Stimulated activated naive B cell treated with anti-CD40 and anti-IgM and Interleukin-4, amounts not matched to agents 10 μg/mL and 1 μg/mL and 100 μg/mL, for 72 hours (primary cell): ENCODE results near the gene MEGF11.
A peak's percentile ranks its signal among the peaks of the same experiment; 100 is the strongest.
"Not testable (repeated sequence)": the region's sequence is repeated elsewhere in the genome, so short reads cannot be mapped to it uniquely, and the experiment has no call there.

Experiments
- ATAC-seq, 2 donors: fragments of 150-1000 bp; cut with Tn5 transposase; replicated peaks; 2 replicates each; pipeline ENCODE4 v1.10.0; 2021; ENCODE audit warnings: moderate library complexity in 1 of 2
- DNase-seq: peaks from one replicate; pipeline ENCODE4 v3.0.0; 2021
- H3K27ac Mint-ChIP-seq: one replicate; pipeline ENCODE4 v1.8.0; 2022; ENCODE audit warnings: mild to moderate bottlenecking, mixed read lengths
- H3K27me3 Mint-ChIP-seq, 2 donors: one replicate each; pipeline ENCODE4 v1.8.0; 2022; ENCODE audit warnings: mixed read lengths in 2 of 2
- H3K36me3 Mint-ChIP-seq, 2 donors: one replicate each; pipeline ENCODE4 v1.8.0; 2022; ENCODE audit warnings: mixed read lengths in 2 of 2, mild to moderate bottlenecking in 1 of 2
- H3K4me1 Mint-ChIP-seq, 2 donors: one replicate each; pipeline ENCODE4 v1.8.0; 2022; ENCODE audit warnings: mixed read lengths in 2 of 2, mild to moderate bottlenecking in 1 of 2
- H3K4me3 Mint-ChIP-seq, 2 donors: one replicate each; pipeline ENCODE4 v1.8.0; 2022; ENCODE audit warnings: mild to moderate bottlenecking in 2 of 2, mixed read lengths in 2 of 2, moderate library complexity in 1 of 2
- H3K9me3 Mint-ChIP-seq, 2 donors: one replicate each; pipeline ENCODE4 v1.8.0; 2022; ENCODE audit warnings: mixed read lengths in 2 of 2, mild to moderate bottlenecking in 1 of 2

The MEGF11 gene

DNA sequence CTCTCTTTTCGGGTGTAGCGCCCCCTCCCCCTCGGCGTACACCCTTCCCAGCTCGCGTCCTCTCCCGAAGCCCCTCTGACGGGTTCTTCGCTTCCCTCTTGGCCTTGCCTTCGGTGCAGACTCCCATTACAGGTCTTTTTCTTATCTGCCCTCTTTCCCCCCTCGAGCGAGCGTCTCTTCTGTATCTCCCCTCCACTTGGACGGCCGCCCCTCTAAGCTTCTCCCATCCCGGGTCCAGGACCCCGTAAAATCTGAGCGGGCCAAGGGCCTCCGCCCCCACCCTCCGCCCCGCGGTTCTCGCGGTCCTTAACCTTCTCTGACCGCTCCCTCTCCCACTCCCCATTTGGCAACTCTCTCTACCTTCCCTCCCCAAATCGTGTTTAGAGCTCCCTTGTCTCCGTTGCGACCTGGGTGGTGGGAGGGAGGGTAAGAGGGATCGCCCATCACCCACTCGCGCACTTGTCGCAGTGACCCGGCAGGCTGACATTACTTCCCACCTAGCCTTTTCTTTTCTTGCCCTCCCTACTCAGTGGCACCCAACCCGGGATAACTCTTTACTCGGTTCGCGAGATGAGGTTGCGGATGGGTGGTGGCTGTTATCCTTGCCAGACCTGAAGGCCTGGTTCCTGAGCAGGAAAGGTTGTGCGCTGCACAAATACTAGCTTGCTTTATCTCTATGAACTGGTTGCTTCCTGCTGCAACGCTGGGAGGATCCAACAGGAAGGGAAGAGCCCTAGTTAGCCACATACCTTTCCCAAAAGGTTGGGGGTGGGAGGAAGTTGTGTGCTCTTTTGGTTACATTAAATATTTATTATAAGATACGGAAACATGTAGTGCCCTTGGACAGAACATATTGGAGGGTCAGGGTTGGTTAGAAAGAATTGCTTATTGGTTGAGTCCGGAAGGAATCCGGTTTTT lies 383.3 kb downstream of the MEGF11 start:
- DNase-seq = peak; percentile 6
- Mint-ChIP-seq H3K4me1 (peaks cover 19 to 41% of the 10 kb centered on the region in 2 donors), H3K27me3 (peaks cover 0 to 6% of the 10 kb centered on the region in 2 donors), H3K27ac (peak overlapping the region; percentile 100), H3K36me3 (peaks cover 4 to 21% of the 10 kb centered on the region in 2 donors), H3K9me3 (no peaks in the 10 kb centered on the region), H3K4me3 (peak overlapping the region; percentile 97 to 98)
- ATAC-seq = peak; percentile 2 to 3

DNA sequence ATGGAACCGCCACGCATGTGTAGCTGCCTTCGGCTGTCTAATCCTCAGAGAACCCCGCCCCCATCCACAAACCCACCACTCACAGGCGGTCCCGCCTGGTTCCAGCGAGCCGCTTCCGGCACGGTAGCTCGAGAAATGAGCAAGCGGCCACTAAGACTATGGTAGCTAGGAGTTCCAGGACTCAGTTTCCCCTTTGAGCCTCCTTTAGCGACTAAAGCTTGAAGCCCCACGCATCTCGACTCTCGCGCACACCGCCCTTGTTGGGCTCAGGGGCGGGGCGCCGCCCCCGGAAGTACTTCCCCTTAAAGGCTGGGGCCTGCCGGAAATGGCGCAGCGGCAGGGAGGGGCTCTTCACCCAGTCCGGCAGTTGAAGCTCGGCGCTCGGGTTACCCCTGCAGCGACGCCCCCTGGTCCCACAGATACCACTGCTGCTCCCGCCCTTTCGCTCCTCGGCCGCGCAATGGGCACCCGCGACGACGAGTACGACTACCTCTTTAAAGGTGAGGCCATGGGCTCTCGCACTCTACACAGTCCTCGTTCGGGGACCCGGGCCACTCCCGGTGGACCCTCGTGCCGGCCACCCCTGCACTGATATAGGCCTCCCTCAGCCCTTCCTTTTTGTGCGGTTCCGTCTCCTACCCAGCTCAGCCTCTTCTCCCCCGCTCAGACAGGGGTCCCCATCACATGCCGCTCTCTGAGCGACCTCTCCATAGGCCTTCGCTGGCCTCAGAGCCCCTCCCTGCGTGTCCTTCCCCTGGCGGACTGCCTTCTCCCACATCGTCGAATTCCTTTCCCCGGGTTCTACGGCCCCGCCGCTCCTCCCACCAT lies 384.2 kb downstream of the MEGF11 start, which contains the start of gene RAB11A:
TSS of gene RAB11A (plus strand) at position 366 of the 828 bp plus-strand sequence. CDS start at position 461, 95 bp downstream.
- peak; percentile 94 to 96 for ATAC-seq
- Mint-ChIP-seq H3K36me3 (peaks cover 4 to 17% of the 10 kb centered on the region in 2 donors), H3K4me3 (peak within 1 kb of the TSS; percentile 97 to 98), H3K9me3 (no peaks in the 10 kb centered on the region), H3K4me1 (peaks cover 17 to 36% of the 10 kb centered on the region in 2 donors), H3K27me3 (peaks cover 0 to 6% of the 10 kb centered on the region in 2 donors), H3K27ac (peak within 1 kb of the TSS; percentile 100)
- peak; percentile 95 for DNase-seq

DNA sequence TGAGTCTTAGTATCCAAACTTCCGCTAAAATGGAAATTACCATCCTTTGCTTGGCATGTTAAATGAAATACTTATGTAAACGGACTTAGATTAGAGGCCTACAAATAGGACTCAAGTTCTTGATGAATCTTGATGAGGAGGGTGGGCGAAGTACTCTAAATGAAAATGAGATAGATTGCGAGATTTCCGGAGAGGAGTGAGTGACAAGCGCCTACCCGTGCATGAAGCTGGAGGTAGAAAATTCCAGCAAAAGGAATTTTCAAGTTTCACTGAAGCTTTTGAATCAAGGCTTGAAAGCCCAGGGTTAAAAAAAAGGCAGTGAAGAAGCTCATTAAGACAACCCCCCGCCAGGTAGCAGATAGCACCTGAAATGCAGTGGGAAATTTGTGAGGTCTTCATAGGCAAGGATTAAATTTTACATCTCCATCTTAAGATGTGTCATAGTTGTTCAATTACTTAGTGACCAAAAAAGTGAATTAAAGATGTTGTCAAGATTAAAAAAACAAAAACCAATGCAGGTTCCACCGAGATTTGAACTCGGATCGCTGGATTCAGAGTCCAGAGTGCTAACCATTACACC lies 384.9 kb downstream of the MEGF11 start:
- DNase-seq (no peak), ATAC-seq (no peak)
- H3K4me1 Mint-ChIP-seq = peaks cover 17 to 35% of the 10 kb centered on the region in 2 donors
- peaks cover 4 to 17% of the 10 kb centered on the region in 2 donors for H3K36me3 Mint-ChIP-seq
- peaks cover 0 to 6% of the 10 kb centered on the region in 2 donors for H3K27me3 Mint-ChIP-seq
- H3K9me3 Mint-ChIP-seq = no peaks in the 10 kb centered on the region
- peak overlapping the region; percentile 100 for H3K27ac Mint-ChIP-seq
- peak overlapping the region; percentile 97 to 98 for H3K4me3 Mint-ChIP-seq

DNA sequence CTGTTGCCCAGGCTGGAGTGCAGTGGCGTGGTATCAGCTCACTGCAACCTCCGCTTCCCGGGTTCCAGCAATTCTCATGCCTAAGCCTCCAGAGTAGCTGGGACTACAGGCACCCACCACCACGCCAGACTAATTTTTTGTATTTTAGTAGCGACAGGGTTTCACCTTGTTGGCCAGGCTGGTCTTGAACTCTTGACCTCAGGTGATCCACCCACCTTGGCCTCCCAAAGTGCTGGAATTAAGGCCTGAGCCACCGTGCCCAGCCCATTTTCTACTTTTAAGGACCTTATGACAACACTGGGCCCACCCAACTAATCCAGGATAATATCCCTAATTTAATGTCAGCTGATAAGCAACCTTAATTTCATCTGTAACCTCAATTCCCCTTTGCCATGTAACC lies 385.6 kb downstream of the MEGF11 start:
- Mint-ChIP-seq H3K4me1 (peaks cover 17 to 37% of the 10 kb centered on the region in 2 donors), H3K36me3 (peaks cover 4 to 17% of the 10 kb centered on the region in 2 donors)
- H3K4me3 Mint-ChIP-seq, DNase-seq, H3K27me3 Mint-ChIP-seq, ATAC-seq, H3K27ac Mint-ChIP-seq, H3K9me3 Mint-ChIP-seq: not testable (repeated sequence)

- H3K4me3 Mint-ChIP-seq = no peak overlapping the region
- no peak for DNase-seq
These were observed 386.3 kb downstream of the MEGF11 start for GRCh38 chr15:65867244-65867643.

DNA sequence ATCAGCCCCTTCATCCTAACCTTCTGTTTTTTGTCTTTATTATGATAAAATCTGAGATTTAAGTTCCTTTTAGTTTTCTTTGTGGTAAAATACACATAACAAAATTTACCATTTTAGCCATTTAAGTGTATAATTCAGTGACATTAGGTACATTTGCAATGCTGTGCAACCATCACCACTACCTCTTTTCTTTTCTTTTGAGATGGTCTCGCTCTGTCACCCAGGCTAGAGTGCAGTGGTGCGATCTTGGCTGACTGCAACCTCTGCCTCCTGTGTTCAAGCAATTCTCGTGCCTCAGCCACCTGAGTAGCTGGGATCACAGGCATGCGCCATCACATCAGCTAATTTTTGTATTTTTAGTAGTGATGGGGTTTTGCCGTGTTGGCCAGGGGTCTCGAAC lies 390.4 kb downstream of the MEGF11 start:
- ATAC-seq = peak in 1 of 2 donors; percentile 45
- peaks cover 5 to 17% of the 10 kb centered on the region in 2 donors for H3K4me1 Mint-ChIP-seq
- no peaks in the 10 kb centered on the region for H3K36me3 Mint-ChIP-seq
- no peak for DNase-seq
- no peak overlapping the region for H3K27ac Mint-ChIP-seq
- no peaks in the 10 kb centered on the region for H3K27me3 Mint-ChIP-seq
- no peak overlapping the region for H3K4me3 Mint-ChIP-seq
- no peaks in the 10 kb centered on the region for H3K9me3 Mint-ChIP-seq

More at GRCh38 chr15:65867244-65867643, 386.3 kb downstream of the MEGF11 start:
- Mint-ChIP-seq H3K9me3 (no peaks in the 10 kb centered on the region), H3K36me3 (peaks cover 4 to 17% of the 10 kb centered on the region in 2 donors), H3K27me3 (peaks cover 0 to 6% of the 10 kb centered on the region in 2 donors), H3K4me1 (peaks cover 19 to 36% of the 10 kb centered on the region in 2 donors), H3K27ac (no peak overlapping the region)
- no peak for ATAC-seq

DNA sequence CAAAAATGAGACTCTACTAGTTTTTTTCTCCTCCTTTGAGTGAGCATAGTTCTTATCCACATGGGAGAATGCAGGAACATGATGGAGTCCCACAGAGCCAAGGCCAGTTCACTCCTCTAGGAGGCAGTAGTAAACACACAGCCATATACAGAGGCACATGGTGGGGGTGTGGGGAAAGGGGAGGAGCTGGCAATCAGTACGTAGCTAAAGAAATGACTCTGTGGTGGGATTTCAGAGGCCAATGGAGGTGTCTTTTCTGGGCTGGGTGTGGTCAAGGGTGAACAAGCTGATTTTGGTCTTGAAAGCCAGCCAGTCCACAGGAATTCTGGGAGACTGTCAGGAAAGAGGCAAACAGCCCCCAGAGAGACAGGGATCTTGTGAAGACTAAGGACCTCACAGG lies 390.9 kb downstream of the MEGF11 start:
- DNase-seq (peak; percentile 30), ATAC-seq (peak; percentile 95 to 97)
- Mint-ChIP-seq H3K4me3 (no peak overlapping the region), H3K4me1 (peaks cover 8 to 21% of the 10 kb centered on the region in 2 donors), H3K36me3 (no peaks in the 10 kb centered on the region), H3K9me3 (no peaks in the 10 kb centered on the region), H3K27me3 (no peaks in the 10 kb centered on the region), H3K27ac (no peak overlapping the region)

- Mint-ChIP-seq H3K9me3 (no peaks in the 10 kb centered on the region), H3K4me3 (no peak overlapping the region), H3K27me3 (no peaks in the 10 kb centered on the region), H3K36me3 (no peaks in the 10 kb centered on the region), H3K4me1 (peaks cover 13 to 22% of the 10 kb centered on the region in 2 donors), H3K27ac (no peak overlapping the region)
- ATAC-seq (peak; percentile 33 to 52), DNase-seq (no peak)
These were observed 395.7 kb downstream of the MEGF11 start for GRCh38 chr15:65857718-65858402.

DNA sequence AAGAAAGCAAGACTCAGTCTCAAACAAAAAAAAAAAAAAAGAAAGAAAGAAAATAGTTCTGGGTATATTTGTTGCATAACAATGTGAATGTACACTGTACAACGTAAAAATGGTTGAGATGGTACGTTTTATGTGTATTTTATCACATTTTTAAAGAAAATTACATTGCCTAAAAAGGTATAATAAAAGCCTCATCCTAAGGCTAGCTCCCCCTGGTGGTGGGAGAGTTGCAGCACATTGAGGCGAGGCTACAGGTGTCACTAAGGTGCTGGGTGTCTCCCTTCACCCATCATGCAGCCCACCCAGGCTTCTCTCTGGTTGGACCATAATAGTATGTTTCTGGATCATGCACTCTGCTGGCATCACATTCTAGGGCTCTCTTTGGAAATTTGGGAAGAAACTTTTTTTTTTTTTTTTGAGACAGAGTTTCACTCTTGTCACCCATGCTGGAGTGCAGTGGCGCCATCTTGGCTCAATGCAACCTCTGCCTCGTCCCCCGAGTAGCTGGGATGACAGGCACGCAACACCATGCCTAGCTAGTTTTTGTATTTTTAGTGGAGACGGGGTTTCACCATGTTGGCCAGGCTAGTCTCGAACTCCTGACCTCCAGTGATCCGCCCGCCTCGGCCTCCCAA lies 396.6 kb downstream of the MEGF11 start:
- peak; percentile 26 for DNase-seq

GRCh38 chr15:65851981-65852380 lies 401.6 kb downstream of the MEGF11 start:
- ATAC-seq (no peak), DNase-seq (no peak)
- Mint-ChIP-seq H3K9me3 (no peaks in the 10 kb centered on the region), H3K4me1 (peaks cover 3 to 4% of the 10 kb centered on the region in 2 donors), H3K27me3 (no peaks in the 10 kb centered on the region), H3K4me3 (no peak overlapping the region), H3K27ac (no peak overlapping the region), H3K36me3 (no peaks in the 10 kb centered on the region)

More for the DNA sequence above, 396.6 kb downstream of the MEGF11 start:
- no peak overlapping the region for H3K27ac Mint-ChIP-seq
- H3K4me1 Mint-ChIP-seq = peaks cover 10 to 17% of the 10 kb centered on the region in 2 donors
- no peak overlapping the region for H3K4me3 Mint-ChIP-seq
- peak; percentile 65 to 75 for ATAC-seq
- no peaks in the 10 kb centered on the region for H3K27me3 Mint-ChIP-seq
- no peaks in the 10 kb centered on the region for H3K36me3 Mint-ChIP-seq
- H3K9me3 Mint-ChIP-seq = no peaks in the 10 kb centered on the region

DNA sequence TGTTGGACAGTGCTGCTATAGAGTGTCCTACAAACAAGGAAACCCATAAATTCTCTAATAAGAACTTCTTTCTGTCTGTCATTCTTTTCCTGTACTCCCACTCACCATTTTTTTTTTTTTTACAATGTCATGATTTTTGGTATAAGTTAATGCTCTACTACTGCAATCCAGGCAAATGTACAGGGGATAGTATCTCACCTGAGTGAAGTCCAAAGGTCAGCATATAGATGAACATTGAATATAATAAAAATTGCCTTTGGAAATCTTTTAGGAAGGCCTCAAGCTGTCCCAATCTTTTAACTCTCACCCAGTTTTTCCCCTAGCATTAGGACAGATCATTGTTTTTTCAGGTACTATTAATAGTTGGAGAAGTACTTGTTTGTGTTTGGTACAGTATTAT lies 405.6 kb downstream of the MEGF11 start:
- Mint-ChIP-seq H3K9me3 (no peaks in the 10 kb centered on the region), H3K27me3 (no peaks in the 10 kb centered on the region), H3K36me3 (no peaks in the 10 kb centered on the region), H3K4me3 (no peak overlapping the region), H3K27ac (no peak overlapping the region), H3K4me1 (no peaks in the 10 kb centered on the region)
- DNase-seq (no peak), ATAC-seq (no peak)

- no peaks in the 10 kb centered on the region for H3K36me3 Mint-ChIP-seq
- H3K4me3 Mint-ChIP-seq = no peak overlapping the region
- DNase-seq (no peak), ATAC-seq (no peak)
- H3K9me3 Mint-ChIP-seq = no peaks in the 10 kb centered on the region
- H3K27ac Mint-ChIP-seq = no peak overlapping the region
- H3K27me3 Mint-ChIP-seq = no peaks in the 10 kb centered on the region
- H3K4me1 Mint-ChIP-seq = no peaks in the 10 kb centered on the region
These were observed 407.6 kb downstream of the MEGF11 start for GRCh38 chr15:65845826-65846519.
